Pancreas (tissue), 10 donors: Measurements from ENCODE around the gene UCK1. TPM values are rescaled to one million over a fixed set of nuclear protein-coding genes. Genes with fewer than 3 reads are reported as not detected.

Experiments used
- ATAC-seq, 4 donors: fragments of 200-7000 bp; cut with Tn5 transposase; one replicate each; pipeline versions ENCODE4 v1.8.0 to v1.9.1; 2020; ENCODE audit warnings: mild to moderate bottlenecking in 4 of 4, moderate library complexity in 4 of 4
- DNase-seq, 6 donors: peaks; one replicate each; pipeline ENCODE4 v3.0.0-alpha.2; 2020
- FAIRE-seq: peaks from 2 replicates; lab custom pipeline; 2012; peaks lifted over from hg19 to GRCh38; lab: Jason Lieb, UNC
- H3K27ac ChIP-seq, 4 donors: fragments of 200-600 bp; sonication (generic); 1 replicate in 3 of 4; 2 replicates in 1 of 4; pipeline versions ENCODE4 v1.5.0 to v1.8.0; 2020
- H3K27me3 ChIP-seq, 4 donors: fragments of 200-600 bp; one replicate each; pipeline ENCODE4 v1.8.0; 2021
- H3K36me3 ChIP-seq, 3 donors: fragments of 200-600 bp; sonication (generic) in 1 of 3; one replicate each; pipeline versions ENCODE4 v1.5.0 to v1.8.0; 2020 to 2021
- H3K4me1 ChIP-seq, 3 donors: fragments of 200-600 bp; one replicate each; pipeline ENCODE4 v1.8.0; 2021
- H3K4me3 ChIP-seq, 4 donors: fragments of 200-600 bp; sonication (generic) in 2 of 4; one replicate each; pipeline versions ENCODE4 v1.5.0 to v1.8.0; 2020 to 2021
- H3K9me3 ChIP-seq, 4 donors: fragments of 200-600 bp; one replicate each; pipeline ENCODE4 v1.8.0; 2021
- CTCF ChIP-seq, 4 donors: fragments of 200-600 bp; sonication (generic) in 3 of 4; IDR thresholded peaks; one replicate each; pipeline versions ENCODE4 v1.5.0 to v1.8.0; 2021; ENCODE audit warnings: antibody characterized with exemption in 4 of 4
- WGBS, 2 donors: extraction: QIAGEN DNeasy Blood & Tissue Kit; methylation state at CpG; one replicate each; pipeline ENCODE4 v1.1.7; 2013; 5-methylcytosine and 5-hydroxymethylcytosine counted together
- intact Hi-C, 3 donors: fragments of 100-400 bp; cut with DNase I; formaldehyde crosslinking; loops; one replicate each; pipeline versions ENCODE4 v1.11.1 to v1.14.2; 2022
- polyA plus RNA-seq, 2 donors: library from polyadenylated mRNA; stranded (reverse); fragments of 200-250 nt; gene quantifications; one replicate each; pipeline ENCODE4 v1.2.3, GENCODE V29; 2013
- total RNA-seq, 6 donors: library from RNA; stranded (reverse); fragmentation: NEBNext Ultra II Directional in 4 of 6; extraction: Animal tissue kit (Norgen Biotek cat#: 25700) in 4 of 6; gene quantifications; one replicate each; pipeline versions ENCODE4 v1.2.1 to v1.2.4, GENCODE V29; 2021 to 2023
- donor health status: healthy with polysubstance abuse.
- donor health status: DM: no; HTN: no; CAD: no; lungs with moderate emphysema.
- donor health status: DM: no; HTN: no; CAD: no.
- donor health status: control.
- donor health status: control.
- donor health status: Bipolar disorder and iron deficiency.
- donor health status: DM: yes; HTN: yes; CAD: no.
- donor health status: DM: no; HTN: no; CAD: no.
- donor health status: DM: no; HTN: no; CAD: no.
- donor health status: DM: yes; HTN: yes; CAD: no.

The UCK1 gene
- total and polyA plus RNA-seq, 8 donors, result 11.2 to 31.2 (median 18.2) TPM

DNA sequence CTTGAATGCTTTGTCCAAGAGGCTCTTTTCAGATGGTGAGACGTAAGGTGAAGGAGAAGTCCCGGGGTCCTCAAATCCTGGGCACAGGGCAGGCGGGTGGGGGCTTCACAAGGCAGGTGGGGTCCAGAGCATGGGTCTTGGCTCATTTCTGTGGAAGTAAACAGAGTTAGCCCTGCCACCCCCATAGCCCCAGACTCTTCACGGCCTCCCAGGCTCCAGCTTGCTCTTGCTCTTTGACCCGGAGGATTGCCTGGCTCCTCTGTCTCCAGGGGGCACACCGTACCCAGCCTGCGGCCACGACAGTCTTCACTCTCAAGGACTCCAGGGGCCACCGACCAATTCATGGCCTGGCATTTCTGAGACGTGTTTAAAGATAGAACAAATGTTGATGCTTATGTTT, 57.2 kb downstream of the UCK1 start:
- ATAC-seq, result no peak
- DNase-seq, result peak in 2 of 6 donors; percentile 34 to 47
- H3K36me3 ChIP-seq, result peaks cover 16 to 88% (median 59%) of the 10 kb centered on the region in 3 donors
- H3K4me1 ChIP-seq, result no peaks in the 10 kb centered on the region
- no peak for FAIRE-seq
- H3K4me3 ChIP-seq, result no peak overlapping the region
- TF ChIP-seq CTCF (IDR thresholded peaks at IDR 0.05), result no peak
- H3K9me3 ChIP-seq, result no peaks in the 10 kb centered on the region
- intact Hi-C loops, result loop anchor here in 1 of 3 donors (10.0 kb wide), 1 partner anchor 119 kb away; no protein-coding TSS in a partner anchor
- H3K27me3 ChIP-seq, result no peaks in the 10 kb centered on the region
- no peak overlapping the region for H3K27ac ChIP-seq
- 85 to 86% methylated on average over 10 of the region's 10 CpGs for WGBS, 2 donors

Other genes with a start within 250 kb of the UCK1 start
- 1 to 10 TPM in 4 of 6 donors, under 1 TPM in 2; 0.38 to 2.0 (median 1.3) TPM for gene PLPP7, start 241.5 kb downstream of the UCK1 start, total RNA-seq
- gene PLPP7, start 241.5 kb downstream of the UCK1 start, polyA plus RNA-seq, result 1 to 10 TPM in 1 of 2 donors, under 1 TPM in 1; 0.94 to 2.5 TPM
- gene PRRC2B, start 137.2 kb downstream of the UCK1 start, total RNA-seq, result 100 to 1,000 TPM in 2 of 6 donors, 10 to 100 TPM in 4; 67.4 to 132 (median 94.9) TPM
- 10 to 100 TPM; 44.8 to 77.9 TPM for gene PRRC2B, start 137.2 kb downstream of the UCK1 start, polyA plus RNA-seq
- 10 to 100 TPM; 11.3 to 19.7 (median 16.2) TPM for gene POMT1, start 28.3 kb downstream of the UCK1 start, total RNA-seq
- 10 to 100 TPM; 47.9 to 66.5 TPM for gene POMT1, start 28.3 kb downstream of the UCK1 start, polyA plus RNA-seq
- gene PRRT1B, start 14.3 kb upstream of the UCK1 start, total RNA-seq, result 1 to 10 TPM; 2.3 to 4.1 (median 3.2) TPM
- gene PRRT1B, start 14.3 kb upstream of the UCK1 start, polyA plus RNA-seq, result 1 to 10 TPM; 2.5 to 5.0 TPM
- 10 to 100 TPM; 38.8 to 62.6 (median 52.3) TPM for gene RAPGEF1, start 208.8 kb upstream of the UCK1 start, total RNA-seq
- 10 to 100 TPM; 17.1 to 22.8 TPM for gene RAPGEF1, start 208.8 kb upstream of the UCK1 start, polyA plus RNA-seq